HCT116 (cell line): ENCODE results near the gene USH1G. TPM values are rescaled to one million over a fixed set of nuclear protein-coding genes. Genes with fewer than 3 reads are reported as not detected.

Source experiments
- ATAC-seq: fragments of 200-7000 bp; cut with Tn5 transposase; 2 replicates; pipeline ENCODE4 v1.9.1; 2020; ENCODE audit warnings: mild to moderate bottlenecking, moderate library complexity
- BruUV-seq: library from RNA; stranded (reverse); fragments of 400-500 nt; replicated peaks from 2 replicates; lab custom pipeline; 2021; lab: Mats Ljungman, UMichigan
- CTCF ChIA-PET: fragments of 300-600 bp; sonication (Branson Sonifier 250); formaldehyde crosslinking; loops from one replicate; lab custom pipeline; 2021; ENCODE audit warnings: antibody characterized with exemption; lab: Charles Lee
- POLR2A ChIA-PET: fragments of 300-600, 350-600 bp; sonication (Branson Sonifier 250); formaldehyde crosslinking; loops from one replicate; lab custom pipeline; 2021; ENCODE audit warnings: antibody characterized with exemption; lab: Charles Lee
- RAD21 ChIA-PET, 2 experiments: fragments of 300-600 bp; sonication (Branson Sonifier 250); formaldehyde crosslinking; loops; one replicate each; lab custom pipeline; 2023; ENCODE audit warnings: low total read pairs in 2 of 2; ENCODE audit not compliant: uncharacterized antibody in 2 of 2, unreplicated experiment in 2 of 2, low non-redundant PET in 1 of 2; lab: Charles Lee
- DNase-seq: peaks from one replicate; pipeline ENCODE4 v3.0.0-alpha.2; 2010; ENCODE audit warnings: low read depth, low spot score
- H2AFZ ChIP-seq: fragments of 200-600 bp; shearing (Covaris generic), sonication (generic); 2 replicates; pipeline ENCODE4 v1.6.1; 2017; ENCODE audit warnings: low read depth, mixed run types, mixed read lengths, antibody characterized with exemption, low read length; ENCODE audit not compliant: poor library complexity, severe bottlenecking
- H3K27ac ChIP-seq: 2 replicates; pipeline ENCODE4 v1.5.1; 2012; ENCODE audit warnings: low read depth, low read length
- H3K27me3 ChIP-seq: fragments of 200-600 bp; sonication (generic); 2 replicates; pipeline ENCODE4 v1.6.1; 2016; ENCODE audit warnings: mixed run types, low read length, mixed read lengths; ENCODE audit not compliant: insufficient read depth
- H3K36me3 ChIP-seq, 2 experiments: fragments of 200-500 bp in 1 of 2; fragments of 200-600 bp in 1 of 2; sonication (Bioruptor generic) in 1 of 2; sonication (generic) in 1 of 2; 2 replicates each; pipeline versions ENCODE4 v1.5.1 to v1.6.1; 2014 to 2016; ENCODE audit warnings: low read length in 2 of 2, inconsistent platforms in 1 of 2, mixed read lengths in 1 of 2, mixed run types in 1 of 2; ENCODE audit not compliant: insufficient read depth in 2 of 2, control insufficient read depth in 1 of 2
- H3K4me1 ChIP-seq, 2 experiments: fragments of 200-600 bp in 1 of 2; sonication (generic) in 1 of 2; 2 replicates each; pipeline versions ENCODE4 v1.5.1 to v1.6.1; 2012 to 2017; ENCODE audit warnings: low read length in 2 of 2, inconsistent platforms in 1 of 2, mild to moderate bottlenecking in 1 of 2, mixed read lengths in 1 of 2, mixed run types in 1 of 2, moderate library complexity in 1 of 2; ENCODE audit not compliant: insufficient read depth in 2 of 2, control insufficient read depth in 1 of 2
- H3K4me2 ChIP-seq: fragments of 200-600 bp; sonication (generic); 2 replicates; pipeline ENCODE4 v1.6.1; 2017; ENCODE audit warnings: mixed run types, low read length, mixed read lengths
- H3K4me3 ChIP-seq, 2 experiments: fragments of 200-600 bp in 1 of 2; sonication (generic) in 1 of 2; replicated peaks in 1 of 2; 2 replicates each; pipeline ENCODE4 v1.5.1; 2011 to 2016; ENCODE audit warnings: low read length in 2 of 2, control low read depth in 1 of 2, low read depth in 1 of 2, mild to moderate bottlenecking in 1 of 2, mixed read lengths in 1 of 2, mixed run types in 1 of 2
- H3K79me2 ChIP-seq: fragments of 200-600 bp; sonication (generic); 2 replicates; pipeline ENCODE4 v1.6.1; 2017; ENCODE audit warnings: mild to moderate bottlenecking, mixed run types, low read length, moderate library complexity, mixed read lengths; ENCODE audit not compliant: insufficient read depth
- H3K9ac ChIP-seq: fragments of 200-600 bp; sonication (generic); 2 replicates; pipeline ENCODE4 v1.6.1; 2016; ENCODE audit warnings: low read length, mixed read lengths
- H3K9me2 ChIP-seq: fragments of 200-600 bp; sonication (generic), shearing (Covaris generic); 2 replicates; pipeline ENCODE4 v1.6.1; 2017; ENCODE audit warnings: mixed run types, mild to moderate bottlenecking, moderate library complexity; ENCODE audit not compliant: insufficient read depth
- H3K9me3 ChIP-seq, 2 experiments: fragments of 200-500 bp in 1 of 2; fragments of 200-600 bp in 1 of 2; sonication (Bioruptor generic) in 1 of 2; sonication (generic) in 1 of 2; 2 replicates each; pipeline ENCODE4 v1.6.1; 2014 to 2017; ENCODE audit warnings: low read length in 2 of 2, mixed read lengths in 2 of 2, inconsistent platforms in 1 of 2, low read depth in 1 of 2, mild to moderate bottlenecking in 1 of 2, mixed run types in 1 of 2, moderate library complexity in 1 of 2; ENCODE audit not compliant: control insufficient read depth in 1 of 2, insufficient read depth in 1 of 2
- H4K20me1 ChIP-seq: fragments of 200-600 bp; sonication (generic), shearing (Covaris generic); 2 replicates; pipeline ENCODE4 v1.6.1; 2017; ENCODE audit warnings: mixed run types, mild to moderate bottlenecking, moderate library complexity; ENCODE audit not compliant: insufficient read depth
- CEBPB ChIP-seq: IDR thresholded peaks from 2 replicates; pipeline ENCODE4 v1.6.1; 2012; ENCODE audit warnings: low read depth
- ELF1 ChIP-seq: IDR thresholded peaks from 2 replicates; pipeline ENCODE4 v1.6.1; 2012; ENCODE audit warnings: low read depth, borderline replicate concordance
- EZH2phosphoT487 ChIP-seq: fragments of 200-600 bp; IDR thresholded peaks from 2 replicates; pipeline ENCODE4 v1.6.1; 2018; ENCODE audit warnings: antibody characterized with exemption, borderline replicate concordance
- ZFX ChIP-seq: fragments of 450-650 bp; IDR thresholded peaks from 2 replicates; pipeline ENCODE4 v1.6.1; 2017
- ZNF274 ChIP-seq: fragments of 200-500 bp; sonication (Bioruptor generic); IDR thresholded peaks from 2 replicates; pipeline ENCODE4 v1.6.1; 2014; ENCODE audit warnings: mild to moderate bottlenecking, low read depth, low read length, inconsistent platforms
- intact Hi-C: fragments of 100-400 bp; cut with micrococcal nuclease; formaldehyde crosslinking; loops from 2 replicates; pipeline ENCODE4 v1.10.0; 2022
- total RNA-seq: library from RNA; stranded (reverse); gene quantifications from one replicate; pipeline ENCODE4 v1.2.1, GENCODE V29; 2021; ENCODE audit not compliant: unreplicated experiment
- TF ChIP-seq, protein P1 (sequence below): IDR thresholded peaks from 2 replicates; pipeline ENCODE4 v1.6.1; 2011; ENCODE audit warnings: mild to moderate bottlenecking, low read length, moderate library complexity; ENCODE audit not compliant: insufficient replicate concordance; ENCODE audit errors: extremely low read depth

USH1G gene
- total RNA-seq, 1 experiment from 2014 or later: 3.1 TPM

DNA sequence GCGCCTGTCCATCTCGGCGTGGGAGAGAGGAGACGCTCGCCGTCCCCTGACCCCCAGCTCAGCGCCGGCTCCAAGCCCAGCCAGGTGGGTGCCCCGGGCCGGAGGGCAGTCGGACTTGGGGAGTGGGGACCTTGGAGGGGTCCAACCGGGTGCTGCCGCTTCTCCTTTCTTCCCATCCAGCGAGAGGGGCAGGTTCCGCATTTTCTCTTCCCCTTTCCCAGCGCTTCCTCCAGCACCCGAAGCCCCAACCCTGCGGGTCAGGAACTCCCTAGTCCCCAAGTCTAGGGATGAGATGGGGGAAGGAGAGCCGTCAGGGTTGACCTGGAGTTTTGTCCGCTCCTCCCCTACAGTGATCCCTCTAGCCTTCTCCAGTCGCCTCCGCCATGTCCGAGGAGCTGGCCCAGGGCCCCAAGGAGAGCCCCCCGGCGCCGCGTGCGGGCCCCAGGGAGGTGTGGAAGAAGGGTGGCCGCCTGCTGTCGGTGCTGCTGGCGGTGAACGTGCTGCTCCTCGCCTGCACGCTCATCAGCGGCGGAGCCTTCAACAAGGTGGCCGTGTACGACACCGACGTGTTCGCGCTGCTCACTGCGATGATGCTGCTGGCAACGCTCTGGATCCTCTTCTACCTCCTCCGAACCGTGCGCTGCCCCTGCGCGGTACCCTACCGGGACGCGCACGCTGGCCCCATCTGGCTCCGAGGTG is 1.3 kb upstream of the USH1G start, which contains the start of gene OTOP2:
OTOP2 (plus strand) TSS at position 24 of the 699 bp plus-strand sequence; CDS start at position 384, 360 bp downstream.
- intact Hi-C loops: no loop called here
- TF ChIP-seq, protein P1, sequence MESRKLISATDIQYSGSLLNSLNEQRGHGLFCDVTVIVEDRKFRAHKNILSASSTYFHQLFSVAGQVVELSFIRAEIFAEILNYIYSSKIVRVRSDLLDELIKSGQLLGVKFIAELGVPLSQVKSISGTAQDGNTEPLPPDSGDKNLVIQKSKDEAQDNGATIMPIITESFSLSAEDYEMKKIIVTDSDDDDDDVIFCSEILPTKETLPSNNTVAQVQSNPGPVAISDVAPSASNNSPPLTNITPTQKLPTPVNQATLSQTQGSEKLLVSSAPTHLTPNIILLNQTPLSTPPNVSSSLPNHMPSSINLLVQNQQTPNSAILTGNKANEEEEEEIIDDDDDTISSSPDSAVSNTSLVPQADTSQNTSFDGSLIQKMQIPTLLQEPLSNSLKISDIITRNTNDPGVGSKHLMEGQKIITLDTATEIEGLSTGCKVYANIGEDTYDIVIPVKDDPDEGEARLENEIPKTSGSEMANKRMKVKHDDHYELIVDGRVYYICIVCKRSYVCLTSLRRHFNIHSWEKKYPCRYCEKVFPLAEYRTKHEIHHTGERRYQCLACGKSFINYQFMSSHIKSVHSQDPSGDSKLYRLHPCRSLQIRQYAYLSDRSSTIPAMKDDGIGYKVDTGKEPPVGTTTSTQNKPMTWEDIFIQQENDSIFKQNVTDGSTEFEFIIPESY: no peak
- TF ChIP-seq ELF1 (no peak), CEBPB (no peak), ZNF274 (no peak), EZH2phosphoT487 (no peak), ZFX (no peak)
- TF ChIP-seq, all 23 proteins: peak for 0
- Histone ChIP-seq H3K4me1 (peaks cover 16 to 37% of the 10 kb centered on the region in 2 experiments), H3K9me2 (no peaks in the 10 kb centered on the region), H3K4me2 (peak within 1 kb of the TSS; percentile 97), H2AFZ (peak within 1 kb of the TSS; percentile 78), H4K20me1 (no peaks in the 10 kb centered on the region), H3K9ac (peak within 1 kb of the TSS; percentile 64), H3K36me3 (no peaks in the 10 kb centered on the region), H3K27me3 (peaks cover 4% of the 10 kb centered on the region; the same call in 1 of the 2 replicates), H3K79me2 (no peaks in the 10 kb centered on the region), H3K27ac (no peak within 1 kb of the TSS), H3K4me3 (peak within 1 kb of the TSS; percentile 58 to 65), H3K9me3 (no peaks in the 10 kb centered on the region)
- POLR2A ChIA-PET: no interaction called here
- ATAC-seq (no peak), DNase-seq (no peak)
- no TSS peak for BruUV-seq
- RAD21 ChIA-PET: interaction anchor here in 1 of 2 experiments (1.2 kb wide), 1 partner anchor 36 kb away, joined by 4 read pairs; no protein-coding TSS in a partner anchor
- CTCF ChIA-PET: interaction anchor here (0.7 to 2.8 kb wide), 6 partner anchors 25 to 247 kb away, joined by 3 to 21 read pairs (median 4); no protein-coding TSS in a partner anchor
